Astrocyte (in vitro differentiated cells and primary cell): Measurements from ENCODE around the gene TTC24. TPM values are rescaled to one million over a fixed set of nuclear protein-coding genes. Genes with fewer than 3 reads are reported as not detected.

Source experiments
- DNase-seq: peaks from one replicate; pipeline ENCODE4 v3.0.0-alpha.2; 2010; ENCODE audit warnings: low read depth
- FAIRE-seq: peaks from 2 replicates; lab custom pipeline; 2011; peaks lifted over from hg19 to GRCh38; lab: Jason Lieb, UNC
- H2AFZ ChIP-seq: 2 replicates; pipeline ENCODE4 v1.6.0; 2012; ENCODE audit warnings: low read depth, low read length, inconsistent platforms
- H3K27ac ChIP-seq: 2 replicates; pipeline ENCODE4 v1.5.1; 2011; ENCODE audit warnings: low read depth, low read length, inconsistent platforms
- H3K27me3 ChIP-seq: 2 replicates; pipeline ENCODE4 v1.6.0; 2011; ENCODE audit warnings: low read length, inconsistent platforms; ENCODE audit not compliant: insufficient read depth
- H3K36me3 ChIP-seq: 2 replicates; pipeline ENCODE4 v1.5.1; 2011; ENCODE audit warnings: low read length, inconsistent platforms; ENCODE audit not compliant: insufficient read depth
- H3K4me1 ChIP-seq: 2 replicates; pipeline ENCODE4 v1.5.1; 2011; ENCODE audit warnings: low read length, inconsistent platforms; ENCODE audit not compliant: insufficient read depth
- H3K4me2 ChIP-seq: 2 replicates; pipeline ENCODE4 v1.6.0; 2012; ENCODE audit warnings: low read length, inconsistent platforms
- H3K4me3 ChIP-seq: 2 replicates; pipeline ENCODE4 v1.5.1; 2011; ENCODE audit warnings: low read depth, mild to moderate bottlenecking, low read length, inconsistent platforms; ENCODE audit not compliant: insufficient read depth
- H3K79me2 ChIP-seq: 2 replicates; pipeline ENCODE4 v1.6.0; 2012; ENCODE audit warnings: mild to moderate bottlenecking, low read length, inconsistent platforms; ENCODE audit not compliant: insufficient read depth
- H3K9ac ChIP-seq: 2 replicates; pipeline ENCODE4 v1.6.0; 2012; ENCODE audit warnings: mild to moderate bottlenecking, low read length, inconsistent platforms
- H3K9me3 ChIP-seq: 2 replicates; pipeline ENCODE4 v1.5.1; 2012; ENCODE audit warnings: low read depth, mild to moderate bottlenecking, low read length, inconsistent platforms; ENCODE audit not compliant: insufficient read depth
- H4K20me1 ChIP-seq: 2 replicates; pipeline ENCODE4 v1.6.0; 2012; ENCODE audit warnings: low read length, inconsistent platforms; ENCODE audit not compliant: insufficient read depth
- H3K27ac Mint-ChIP-seq: one replicate; pipeline ENCODE4 v1.8.0; 2021; ENCODE audit warnings: mild to moderate bottlenecking, mixed read lengths; ENCODE audit not compliant: unreplicated experiment
- H3K27me3 Mint-ChIP-seq: one replicate; pipeline ENCODE4 v1.8.0; 2021; ENCODE audit warnings: low read depth, mixed read lengths; ENCODE audit not compliant: unreplicated experiment
- H3K36me3 Mint-ChIP-seq: one replicate; pipeline ENCODE4 v1.8.0; 2021; ENCODE audit warnings: low read depth, mixed read lengths; ENCODE audit not compliant: unreplicated experiment
- H3K4me1 Mint-ChIP-seq: one replicate; pipeline ENCODE4 v1.8.0; 2021; ENCODE audit warnings: low read depth, mixed read lengths; ENCODE audit not compliant: unreplicated experiment
- H3K4me3 Mint-ChIP-seq: one replicate; pipeline ENCODE4 v1.8.0; 2021; ENCODE audit warnings: mild to moderate bottlenecking, moderate library complexity, mixed read lengths; ENCODE audit not compliant: unreplicated experiment
- H3K9me3 Mint-ChIP-seq: one replicate; pipeline ENCODE4 v1.8.0; 2021; ENCODE audit warnings: mild to moderate bottlenecking, mixed read lengths; ENCODE audit not compliant: unreplicated experiment
- CTCF ChIP-seq: IDR thresholded peaks from 2 replicates; pipeline ENCODE4 v1.5.1; 2011; ENCODE audit warnings: low read depth, mild to moderate bottlenecking, inconsistent platforms, low read length, moderate library complexity; ENCODE audit not compliant: insufficient read depth
- EZH2 ChIP-seq: IDR thresholded peaks from 2 replicates; pipeline ENCODE4 v1.6.1; 2012; ENCODE audit warnings: mild to moderate bottlenecking, low read length, inconsistent platforms; ENCODE audit not compliant: insufficient read depth
- total RNA-seq: library from RNA; stranded (reverse); gene quantifications from 2 replicates; pipeline ENCODE4 v1.2.1, GENCODE V29; 2021

Gene TTC24
- total RNA-seq, 1 donor from 2014 or later: not detected

GRCh38 chr1:156590326-156591180 is 11.0 kb downstream of the TTC24 start:
- H3K4me3 ChIP-seq: peak overlapping the region; percentile 61
- Mint-ChIP-seq H3K9me3 (peaks cover 2% of the 10 kb centered on the region), H3K27ac (peak overlapping the region; percentile 6), H3K4me1 (peaks cover 3% of the 10 kb centered on the region), H3K4me3 (peak overlapping the region; percentile 79), H3K27me3 (peaks cover 3% of the 10 kb centered on the region), H3K36me3 (peaks cover 5% of the 10 kb centered on the region)
- no peak overlapping the region for H3K9ac ChIP-seq
- H3K9me3 ChIP-seq: no peaks in the 10 kb centered on the region
- peaks cover 5% of the 10 kb centered on the region for H4K20me1 ChIP-seq
- no peak for FAIRE-seq
- peaks cover 12% of the 10 kb centered on the region for H3K4me1 ChIP-seq
- peaks cover 8% of the 10 kb centered on the region for H3K36me3 ChIP-seq
- H3K4me2 ChIP-seq: peak overlapping the region; percentile 91
- H3K79me2 ChIP-seq: peaks cover 9% of the 10 kb centered on the region
- H3K27me3 ChIP-seq: no peaks in the 10 kb centered on the region
- no peak overlapping the region for H3K27ac ChIP-seq
- DNase-seq: no peak
- no peak overlapping the region for H2AFZ ChIP-seq
- TF ChIP-seq EZH2 (no peak), CTCF (no peak)

GRCh38 chr1:156591181-156591431 is 11.6 kb downstream of the TTC24 start:
- peaks cover 12% of the 10 kb centered on the region for H3K4me1 ChIP-seq
- Mint-ChIP-seq H3K27ac (peak overlapping the region; percentile 77), H3K9me3 (peaks cover 2% of the 10 kb centered on the region), H3K4me3 (peak overlapping the region; percentile 79), H3K27me3 (no peaks in the 10 kb centered on the region), H3K36me3 (peaks cover 8% of the 10 kb centered on the region), H3K4me1 (peaks cover 3% of the 10 kb centered on the region)
- peaks cover 9% of the 10 kb centered on the region for H3K79me2 ChIP-seq
- peak overlapping the region; percentile 87 for H2AFZ ChIP-seq
- TF ChIP-seq CTCF (no peak), EZH2 (no peak)
- peak overlapping the region; percentile 91 for H3K4me2 ChIP-seq
- H3K9ac ChIP-seq: peak overlapping the region; percentile 91
- peak overlapping the region; percentile 61 for H3K4me3 ChIP-seq
- FAIRE-seq (no peak), DNase-seq (no peak)
- no peaks in the 10 kb centered on the region for H3K27me3 ChIP-seq
- H4K20me1 ChIP-seq: peaks cover 10% of the 10 kb centered on the region
- peak overlapping the region; percentile 32 for H3K27ac ChIP-seq
- peaks cover 11% of the 10 kb centered on the region for H3K36me3 ChIP-seq
- H3K9me3 ChIP-seq: no peaks in the 10 kb centered on the region
